Tibial artery (tissue), 4 donors: ENCODE data around the gene PLEKHJ1.

ENCODE experiments used
- DNase-seq, 2 donors: peaks; one replicate each; pipeline ENCODE4 v3.0.0-alpha.2; 2019
- H3K27ac ChIP-seq, 2 donors: fragments of 200-600 bp; sonication (generic) in 1 of 2; 1 replicate in 1 of 2; 2 replicates in 1 of 2; pipeline ENCODE4 v1.5.1; 2018 to 2019; ENCODE audit warnings: mild to moderate bottlenecking in 1 of 2
- H3K27me3 ChIP-seq, 2 donors: fragments of 200-600 bp; sonication (generic) in 1 of 2; one replicate each; pipeline versions ENCODE4 v1.5.1 to v1.6.0; 2016 to 2019
- H3K36me3 ChIP-seq, 3 donors: fragments of 200-600 bp; sonication (generic) in 2 of 3; one replicate each; pipeline ENCODE4 v1.5.1; 2016 to 2019; ENCODE audit warnings: mild to moderate bottlenecking in 2 of 3
- H3K4me1 ChIP-seq, 4 donors: fragments of 200-600 bp; sonication (generic) in 2 of 4; 1 replicate in 3 of 4; 2 replicates in 1 of 4; pipeline ENCODE4 v1.5.1; 2016 to 2019
- H3K4me3 ChIP-seq, 2 donors: fragments of 200-600 bp; sonication (generic) in 1 of 2; 1 replicate in 1 of 2; 2 replicates in 1 of 2; pipeline ENCODE4 v1.5.1; 2018 to 2019; ENCODE audit warnings: mild to moderate bottlenecking in 2 of 2
- H3K9me3 ChIP-seq, 3 donors: fragments of 200-600 bp; sonication (generic) in 1 of 3; one replicate each; pipeline ENCODE4 v1.5.1; 2016 to 2019
- intact Hi-C: fragments of 100-400 bp; cut with DNase I; formaldehyde crosslinking; loops from one replicate; pipeline ENCODE4 v1.15.0; 2023; ENCODE audit warnings: low total_unique reads
- TF ChIP-seq, protein P1 (sequence below), 2 experiments: fragments of 200-600 bp in 1 of 2; fragments of 450-650 bp in 1 of 2; IDR thresholded peaks; one replicate each; pipeline ENCODE4 v1.5.1; 2017 to 2019; ENCODE audit warnings: antibody characterized with exemption in 2 of 2, mild to moderate bottlenecking in 1 of 2, moderate library complexity in 1 of 2

The PLEKHJ1 gene

DNA sequence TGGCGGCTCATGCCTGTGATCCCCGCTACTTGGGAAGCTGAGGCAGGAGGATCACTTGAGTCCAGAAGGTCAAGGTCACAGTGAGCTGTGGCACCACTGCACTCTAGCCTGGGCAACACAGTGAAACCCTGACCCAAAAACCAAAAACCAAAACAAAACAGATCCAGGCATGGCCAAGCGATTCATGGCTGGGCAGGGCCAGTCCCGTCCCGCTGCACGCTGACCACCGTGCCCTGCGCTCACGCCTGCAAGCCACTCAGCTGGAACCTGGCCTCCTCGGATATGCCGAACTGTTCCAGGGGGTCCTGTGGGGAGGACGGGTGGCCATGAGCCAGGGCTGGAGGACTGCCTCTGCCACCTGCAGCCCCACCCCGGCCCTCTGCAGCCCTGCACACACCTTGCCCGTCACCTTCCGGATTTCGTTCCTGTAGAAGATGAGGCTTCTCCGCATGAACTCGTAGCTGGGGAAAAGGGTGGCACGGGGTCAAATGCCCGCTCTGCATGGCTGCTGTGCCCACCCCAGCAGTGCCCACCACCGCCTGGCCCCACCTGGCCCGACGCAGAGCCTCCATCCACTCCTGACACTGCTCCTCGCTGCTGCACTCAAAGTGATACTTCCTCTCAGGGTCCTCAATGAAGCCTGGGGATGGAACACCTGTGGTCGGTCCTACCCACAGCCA is 2.4 kb downstream of the PLEKHJ1 start:
- Histone ChIP-seq H3K4me3 (no peak overlapping the region), H3K36me3 (peaks cover 4 to 59% (median 49%) of the 10 kb centered on the region in 3 donors), H3K4me1 (peaks cover 0 to 44% (median 31%) of the 10 kb centered on the region in 4 donors), H3K27me3 (no peaks in the 10 kb centered on the region), H3K9me3 (no peaks in the 10 kb centered on the region), H3K27ac (no peak overlapping the region)
- DNase-seq = no peak
- intact Hi-C loops = no loop called here
- TF ChIP-seq, protein P1, sequence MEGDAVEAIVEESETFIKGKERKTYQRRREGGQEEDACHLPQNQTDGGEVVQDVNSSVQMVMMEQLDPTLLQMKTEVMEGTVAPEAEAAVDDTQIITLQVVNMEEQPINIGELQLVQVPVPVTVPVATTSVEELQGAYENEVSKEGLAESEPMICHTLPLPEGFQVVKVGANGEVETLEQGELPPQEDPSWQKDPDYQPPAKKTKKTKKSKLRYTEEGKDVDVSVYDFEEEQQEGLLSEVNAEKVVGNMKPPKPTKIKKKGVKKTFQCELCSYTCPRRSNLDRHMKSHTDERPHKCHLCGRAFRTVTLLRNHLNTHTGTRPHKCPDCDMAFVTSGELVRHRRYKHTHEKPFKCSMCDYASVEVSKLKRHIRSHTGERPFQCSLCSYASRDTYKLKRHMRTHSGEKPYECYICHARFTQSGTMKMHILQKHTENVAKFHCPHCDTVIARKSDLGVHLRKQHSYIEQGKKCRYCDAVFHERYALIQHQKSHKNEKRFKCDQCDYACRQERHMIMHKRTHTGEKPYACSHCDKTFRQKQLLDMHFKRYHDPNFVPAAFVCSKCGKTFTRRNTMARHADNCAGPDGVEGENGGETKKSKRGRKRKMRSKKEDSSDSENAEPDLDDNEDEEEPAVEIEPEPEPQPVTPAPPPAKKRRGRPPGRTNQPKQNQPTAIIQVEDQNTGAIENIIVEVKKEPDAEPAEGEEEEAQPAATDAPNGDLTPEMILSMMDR (IDR thresholded peaks at IDR 0.05) = no peak

DNA sequence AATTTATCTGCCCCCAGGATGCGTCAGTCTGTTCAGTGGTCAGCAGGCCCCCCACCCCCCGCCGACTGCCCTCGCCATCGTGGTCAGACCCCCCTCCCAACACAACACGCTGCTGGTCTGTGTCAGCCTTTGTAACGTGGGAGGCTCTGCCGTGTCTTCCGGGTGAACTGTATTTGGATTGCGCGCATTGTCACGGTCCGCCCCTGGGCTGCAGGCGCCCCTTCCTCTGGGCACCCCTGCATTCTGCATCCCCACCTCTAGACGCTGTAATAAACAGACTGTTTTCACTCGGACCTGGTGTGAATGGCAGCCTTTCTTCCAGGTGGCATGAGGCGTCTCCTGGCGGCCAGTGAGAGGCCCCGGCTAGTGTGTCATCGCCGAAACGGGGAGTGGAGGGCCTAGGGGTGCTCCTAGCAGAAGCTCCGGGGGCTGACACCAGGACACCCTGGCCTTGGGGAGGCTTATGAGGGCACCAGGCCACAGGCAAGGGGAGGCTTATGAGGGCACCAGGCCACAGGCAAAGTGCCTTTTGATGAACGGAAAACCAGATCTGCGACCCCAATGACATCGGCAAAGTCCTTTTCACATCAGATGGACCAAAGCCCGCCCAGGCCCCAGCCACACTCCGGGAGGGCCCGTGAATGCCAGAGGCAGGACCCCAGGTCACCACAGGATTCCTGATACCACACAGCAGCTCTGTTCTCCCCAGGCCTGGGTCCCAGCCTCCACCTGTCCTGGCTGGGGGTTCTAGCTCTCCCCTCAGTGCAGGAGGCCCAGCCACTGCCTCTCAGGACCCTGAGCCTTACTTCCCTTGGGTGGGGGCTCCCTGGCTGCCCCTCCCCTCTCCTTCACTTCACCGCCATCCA is 3.6 kb downstream of the PLEKHJ1 start:
- Histone ChIP-seq H3K9me3 (no peaks in the 10 kb centered on the region), H3K27me3 (no peaks in the 10 kb centered on the region), H3K4me3 (no peak overlapping the region), H3K27ac (no peak overlapping the region), H3K4me1 (peaks cover 0 to 31% (median 20%) of the 10 kb centered on the region in 4 donors), H3K36me3 (peaks cover 4 to 71% (median 61%) of the 10 kb centered on the region in 3 donors)
- intact Hi-C loops = no loop called here
- no peak for DNase-seq
- TF ChIP-seq, protein P1 (IDR thresholded peaks at IDR 0.05) = no peak

DNA sequence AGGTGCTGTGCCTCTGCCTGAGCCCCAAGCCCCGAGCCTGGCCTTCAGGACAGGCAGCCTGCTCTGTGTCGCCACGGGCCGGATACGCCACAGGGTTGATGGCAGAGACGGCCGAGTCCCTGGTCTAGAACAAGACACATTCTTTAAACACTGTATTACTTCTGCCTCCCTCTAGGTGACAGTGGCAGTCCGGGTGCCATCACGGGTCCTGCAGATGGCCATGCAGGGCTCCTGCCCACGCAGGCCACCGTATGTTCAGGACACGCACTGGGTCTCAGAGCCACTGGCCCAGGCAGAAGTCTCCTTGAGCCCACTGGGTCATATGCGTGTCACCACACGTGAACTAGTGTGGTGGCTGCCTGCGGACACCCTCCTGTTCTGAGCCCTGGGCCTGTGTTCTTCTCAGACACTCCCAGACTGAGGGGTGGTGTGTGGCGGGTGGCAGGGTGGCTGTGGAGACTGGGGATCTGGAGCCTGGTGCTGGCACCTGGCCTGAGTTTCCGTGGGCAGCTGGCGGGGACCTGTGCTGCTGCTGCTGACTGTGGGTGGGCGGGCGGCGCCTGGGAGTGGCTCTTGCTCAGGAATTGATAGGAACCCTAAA is 4.4 kb downstream of the PLEKHJ1 start:
- peaks cover 0 to 26% (median 16%) of the 10 kb centered on the region in 4 donors for H3K4me1 ChIP-seq
- no peak overlapping the region for H3K4me3 ChIP-seq
- H3K27ac ChIP-seq = no peak overlapping the region
- intact Hi-C loops = no loop called here
- TF ChIP-seq, protein P1 (IDR thresholded peaks at IDR 0.05) = no peak
- no peaks in the 10 kb centered on the region for H3K27me3 ChIP-seq
- peaks cover 10 to 79% (median 67%) of the 10 kb centered on the region in 3 donors for H3K36me3 ChIP-seq
- no peaks in the 10 kb centered on the region for H3K9me3 ChIP-seq
- DNase-seq = no peak

DNA sequence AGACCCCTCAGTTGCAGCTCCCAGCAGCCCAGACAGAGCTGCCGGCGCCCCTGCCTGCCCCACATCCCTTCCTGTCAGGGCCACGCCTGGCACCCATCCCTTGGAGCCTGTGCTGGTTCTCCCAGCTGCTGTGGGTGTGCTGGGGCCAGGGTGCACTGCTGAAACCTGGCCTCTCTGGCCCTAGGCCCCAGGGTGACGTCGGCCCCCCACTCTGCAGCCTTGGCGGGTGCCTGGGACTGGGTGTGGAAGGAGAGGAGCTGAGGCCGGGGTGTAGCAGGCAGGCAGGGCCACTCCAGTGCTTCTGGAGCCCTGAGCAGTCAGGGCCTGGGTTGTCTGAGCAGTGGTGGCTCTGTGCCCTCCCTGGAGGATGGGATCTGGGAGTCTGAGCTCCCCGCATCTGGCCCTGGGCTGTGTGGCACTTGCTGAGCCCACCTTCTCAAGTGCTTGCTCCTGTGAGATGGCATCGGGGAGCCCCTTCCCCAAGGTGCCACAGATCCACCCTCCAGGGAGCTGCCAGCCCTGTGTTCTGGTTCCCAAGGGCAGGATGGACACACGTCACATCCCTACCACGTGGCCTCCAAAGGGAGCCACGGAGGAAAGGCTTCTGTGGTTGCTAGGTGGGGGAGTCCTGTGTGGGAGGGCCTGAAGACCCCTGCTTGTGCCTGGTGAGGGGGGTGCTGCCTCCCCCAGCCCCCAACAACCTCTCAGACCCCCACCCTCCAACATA is 5.2 kb downstream of the PLEKHJ1 start:
- Histone ChIP-seq H3K27me3 (no peaks in the 10 kb centered on the region), H3K4me1 (peaks cover 0 to 26% (median 16%) of the 10 kb centered on the region in 4 donors), H3K36me3 (peaks cover 17 to 87% (median 75%) of the 10 kb centered on the region in 3 donors), H3K9me3 (no peaks in the 10 kb centered on the region), H3K27ac (no peak overlapping the region), H3K4me3 (no peak overlapping the region)
- no peak for DNase-seq
- intact Hi-C loops = no loop called here
- TF ChIP-seq, protein P1 (IDR thresholded peaks at IDR 0.05) = no peak

DNA sequence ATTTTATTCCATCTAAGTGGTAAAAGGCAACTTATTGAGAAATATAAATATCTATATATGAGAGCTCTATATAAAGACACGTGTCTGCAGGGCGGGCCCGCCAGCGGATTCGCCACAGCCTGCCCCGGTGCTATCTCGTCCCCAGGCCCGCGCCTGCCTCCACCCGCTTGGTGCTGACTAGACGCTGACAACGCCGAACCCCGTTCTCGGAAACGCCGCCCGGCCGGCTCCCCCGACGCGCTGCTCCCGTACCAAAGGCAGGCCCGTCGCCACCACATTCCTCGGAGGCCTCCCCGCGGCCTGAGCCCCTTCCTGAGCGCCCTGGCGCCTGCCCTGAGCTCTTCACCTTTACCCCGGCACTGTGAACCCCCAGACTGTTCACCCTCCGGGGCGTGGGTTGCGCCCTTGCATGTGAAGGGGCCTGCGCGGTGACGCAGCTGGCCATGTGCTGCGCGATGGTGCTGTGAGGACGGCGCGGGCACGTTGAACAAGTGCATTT is 6.0 kb downstream of the PLEKHJ1 start:
- no peak for DNase-seq
- TF ChIP-seq, protein P1 (IDR thresholded peaks at IDR 0.05) = no peak
- Histone ChIP-seq H3K4me1 (peaks cover 0 to 21% (median 13%) of the 10 kb centered on the region in 4 donors), H3K27me3 (no peaks in the 10 kb centered on the region), H3K4me3 (no peak overlapping the region), H3K36me3 (peaks cover 24 to 96% (median 84%) of the 10 kb centered on the region in 3 donors), H3K9me3 (no peaks in the 10 kb centered on the region), H3K27ac (no peak overlapping the region)
- intact Hi-C loops = no loop called here
